ENCODE data around the gene GATA5.

Gene GATA5

DNA sequence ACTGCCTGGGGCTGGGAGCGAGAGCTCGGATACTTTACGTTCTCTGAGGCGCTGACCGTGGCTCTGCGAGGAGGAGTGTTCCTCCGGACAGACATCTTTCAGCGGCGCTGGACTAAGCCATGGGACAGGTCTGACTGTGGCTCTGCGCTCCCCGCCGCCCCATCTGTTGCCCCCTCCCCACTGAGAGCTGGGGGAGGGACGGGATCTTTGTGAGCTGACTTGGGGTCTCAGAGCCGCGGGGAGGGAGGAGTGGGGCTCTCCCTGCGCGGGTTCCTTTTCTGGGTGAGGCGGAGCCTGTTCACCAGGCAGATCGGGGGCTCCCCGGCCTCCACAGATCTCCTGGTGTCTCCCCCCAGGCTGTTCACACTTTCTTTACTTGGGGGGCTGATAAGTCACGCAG is 11.3 kb upstream of the GATA5 start:
- no peak overlapping the region for H3K4me3 ChIP-seq (ENCODE audit: low read length)
- no peak for TF ChIP-seq ZNF274 (IDR thresholded peaks at IDR 0.05; ENCODE audit: low read depth, low read length)

DNA sequence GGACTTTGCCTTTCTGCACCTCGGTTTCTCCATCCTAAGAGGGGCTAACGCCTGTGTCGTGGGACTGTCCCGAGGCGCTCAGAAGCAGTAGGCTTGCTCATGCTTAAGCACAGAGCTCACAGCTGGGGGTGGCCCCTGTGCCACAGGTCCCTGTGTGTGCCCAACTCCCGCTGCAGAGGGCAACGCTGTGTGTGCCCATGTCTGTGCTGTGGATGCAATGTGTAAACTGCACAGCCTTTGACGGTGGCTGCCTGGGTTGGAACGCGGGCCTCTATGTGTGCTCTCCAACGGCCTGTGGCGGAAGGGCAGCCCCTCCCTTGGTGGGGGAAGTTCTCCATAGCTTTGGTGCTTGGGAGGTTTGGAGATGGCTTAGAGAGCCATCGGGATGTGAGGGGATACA is 10.7 kb upstream of the GATA5 start:
- TF ChIP-seq ZNF274 (IDR thresholded peaks at IDR 0.05; ENCODE audit: low read depth, low read length): no peak

DNA sequence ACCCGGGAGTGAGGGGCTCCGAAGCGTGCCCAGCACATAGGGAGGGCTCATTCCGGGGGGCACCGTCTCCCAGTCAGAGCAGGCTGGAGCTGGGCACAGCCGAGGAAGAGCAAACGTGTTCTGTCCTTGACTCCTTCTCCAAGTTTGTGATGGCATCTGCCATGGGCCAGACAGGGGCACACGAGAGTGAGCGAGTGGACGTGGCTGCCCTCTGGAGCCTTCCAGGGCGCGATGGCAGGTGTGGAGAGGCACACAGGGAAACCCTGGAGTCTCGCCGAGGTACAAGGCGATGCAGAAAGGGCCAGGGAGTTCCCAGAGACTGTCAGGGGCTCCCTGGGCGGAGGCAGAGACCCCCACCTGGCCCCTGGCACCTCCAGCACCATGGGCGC is 9.9 kb upstream of the GATA5 start:
- no peak overlapping the region for H3K4me3 ChIP-seq (ENCODE audit: low read length)
- TF ChIP-seq ZNF274 (IDR thresholded peaks at IDR 0.05; ENCODE audit: low read depth, low read length): no peak

More for the DNA sequence above, 10.7 kb upstream of the GATA5 start:
- no peak overlapping the region for H3K4me3 ChIP-seq (ENCODE audit: low read length)

DNA sequence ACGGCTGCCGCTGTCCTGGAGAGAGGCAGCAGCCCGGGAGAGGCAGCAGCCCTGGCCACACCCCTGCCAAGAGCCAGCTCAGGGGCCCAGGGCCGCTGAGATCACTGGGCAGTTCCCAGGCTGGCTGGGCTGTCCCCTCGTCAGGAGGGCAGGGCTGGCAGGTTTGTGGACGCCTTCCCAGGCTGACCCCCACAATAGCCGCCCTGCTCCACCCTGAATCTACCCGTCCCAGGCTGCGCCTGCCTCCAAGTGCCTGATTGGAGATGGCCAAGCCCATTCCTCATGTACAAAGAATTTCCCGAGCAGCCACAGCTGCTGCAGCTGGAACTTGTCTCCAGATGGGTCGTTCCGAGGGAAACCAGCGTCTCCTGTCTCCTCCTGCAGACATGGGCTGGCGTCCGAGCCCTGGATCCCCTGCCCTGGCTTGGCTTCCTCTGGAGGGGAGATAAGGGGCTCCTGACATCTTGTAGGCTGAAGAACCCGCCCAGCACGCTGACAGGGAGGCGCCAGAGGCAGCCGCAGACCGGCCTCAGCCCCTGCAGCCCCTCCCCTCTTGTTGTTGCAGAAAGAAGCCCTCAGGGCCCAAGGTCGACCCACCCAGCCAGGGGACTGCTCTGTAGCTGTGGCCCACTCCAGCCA is 9.4 kb upstream of the GATA5 start:
- no peak for TF ChIP-seq ZNF274 (IDR thresholded peaks at IDR 0.05; ENCODE audit: low read depth, low read length)
- H3K4me3 ChIP-seq (ENCODE audit: low read length): no peak overlapping the region

DNA sequence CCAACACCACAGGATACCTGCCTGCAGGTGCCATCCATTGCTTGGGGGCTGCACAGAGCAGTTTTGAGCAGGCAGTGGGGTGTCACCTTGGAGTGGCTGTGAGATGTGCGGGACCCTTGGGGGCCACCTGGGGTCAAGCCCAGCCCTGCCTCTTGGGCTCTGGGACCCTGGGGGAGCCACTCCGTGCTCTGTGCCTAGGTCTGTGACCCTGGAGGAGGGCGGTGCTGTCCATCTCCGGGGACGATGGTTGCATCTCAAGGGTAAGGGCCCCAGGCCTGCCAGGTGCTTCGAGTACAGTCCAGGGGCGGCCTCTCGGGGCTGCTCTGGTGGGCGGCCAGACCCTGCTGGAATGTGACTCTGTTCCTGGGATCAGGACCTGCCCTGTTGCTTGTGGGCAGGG is 8.7 kb upstream of the GATA5 start:
- no peak for TF ChIP-seq ZNF274 (IDR thresholded peaks at IDR 0.05; ENCODE audit: low read depth, low read length)
- no peak overlapping the region for H3K4me3 ChIP-seq (ENCODE audit: low read length)

DNA sequence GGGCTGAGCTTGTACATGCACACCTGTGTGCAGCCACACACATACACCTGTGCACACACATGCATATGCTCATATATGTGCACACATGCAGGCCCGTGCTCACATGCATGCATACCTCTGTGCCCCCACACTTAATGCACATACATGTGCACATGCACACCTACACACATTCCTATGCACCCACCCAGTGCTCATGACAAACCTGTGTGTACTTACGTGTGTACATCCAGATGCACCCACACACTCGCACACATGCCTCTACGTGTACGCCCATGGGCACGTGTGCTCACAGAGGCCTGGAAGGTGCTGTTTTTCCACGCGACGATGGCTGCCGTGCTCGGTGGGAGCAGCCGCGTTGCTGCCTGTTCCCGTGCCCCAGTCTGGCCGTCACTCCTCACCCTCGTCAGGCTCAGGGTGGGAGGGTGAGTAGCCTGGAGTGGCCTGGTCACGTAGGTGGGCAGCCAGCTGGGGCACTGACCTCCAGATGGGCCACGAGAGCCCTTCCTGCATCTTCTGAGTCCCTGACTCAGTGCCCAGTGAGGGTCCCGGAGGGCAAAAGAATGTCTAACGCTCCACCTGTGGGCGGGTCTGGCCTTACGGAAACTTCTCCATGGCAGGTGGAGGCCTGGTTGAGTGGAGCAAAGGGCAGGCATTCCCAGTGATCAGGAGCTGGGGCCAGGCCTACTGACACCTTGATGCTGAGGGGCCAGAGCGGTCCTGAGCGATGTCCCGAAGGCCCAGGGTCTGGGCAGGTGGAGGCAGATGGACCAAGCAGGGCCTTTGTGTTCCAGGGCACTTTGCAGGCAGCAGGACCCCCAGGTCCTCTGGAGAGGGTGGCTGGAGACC is 8.0 kb upstream of the GATA5 start:
- no peak for TF ChIP-seq ZNF274 (IDR thresholded peaks at IDR 0.05; ENCODE audit: low read depth, low read length)

DNA sequence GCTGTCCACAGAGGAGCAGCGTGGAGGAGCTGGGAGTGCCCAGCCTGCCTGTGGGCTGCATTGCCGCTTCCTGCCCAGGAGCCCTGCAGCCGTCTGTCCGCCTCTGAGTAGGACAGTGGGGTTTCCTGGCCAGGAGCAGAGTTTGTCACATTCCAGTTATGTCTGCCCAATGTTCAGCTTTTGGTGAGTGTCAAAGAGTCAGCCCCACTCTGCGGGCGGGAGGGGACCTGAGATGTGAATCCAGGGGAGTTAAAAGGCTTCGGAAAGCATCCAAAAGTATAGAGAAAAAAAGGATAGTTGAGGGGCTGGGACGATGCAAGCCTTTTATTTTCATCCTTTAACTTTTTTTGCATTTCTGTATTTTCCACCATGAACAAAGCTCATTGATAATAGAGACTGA is 7.2 kb upstream of the GATA5 start:
- TF ChIP-seq ZNF274 (IDR thresholded peaks at IDR 0.05; ENCODE audit: low read depth, low read length): no peak

More for the DNA sequence above, 8.0 kb upstream of the GATA5 start:
- no peak overlapping the region for H3K4me3 ChIP-seq (ENCODE audit: low read length)

DNA sequence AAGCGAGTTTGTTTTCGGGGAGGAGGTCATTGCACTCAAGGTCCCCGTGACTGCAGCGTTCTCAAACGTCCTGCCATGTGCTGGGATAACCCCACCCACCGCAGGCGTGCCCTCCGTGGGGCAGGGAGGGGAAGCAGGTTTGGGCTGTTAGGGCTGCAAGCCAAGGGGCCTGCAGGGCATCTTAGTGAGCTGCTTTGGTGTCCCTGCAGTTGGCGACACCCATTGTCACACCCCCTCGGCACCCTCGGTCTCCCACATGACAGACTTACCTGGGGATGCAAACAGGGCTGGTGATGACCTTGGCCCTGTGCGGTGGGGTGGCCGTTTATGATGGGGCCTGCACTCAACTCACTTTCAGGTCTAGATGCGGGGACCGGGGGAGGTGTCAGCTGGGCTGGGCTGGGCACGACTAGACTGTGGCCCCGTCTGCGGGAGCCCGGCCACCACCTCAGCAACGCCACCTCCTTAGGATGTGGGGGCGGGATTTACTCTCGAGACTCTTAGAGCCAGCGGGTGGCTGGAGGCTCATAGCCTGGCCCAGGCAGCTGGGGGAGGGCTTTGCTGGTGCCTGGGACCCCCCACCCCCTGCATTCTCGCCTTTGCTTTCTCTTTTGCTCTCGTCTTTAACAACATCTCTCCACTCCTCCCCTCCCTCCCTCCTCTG is 6.5 kb upstream of the GATA5 start:
- no peak overlapping the region for H3K4me3 ChIP-seq (ENCODE audit: low read length)
- TF ChIP-seq ZNF274 (IDR thresholded peaks at IDR 0.05; ENCODE audit: low read depth, low read length): no peak

More for the DNA sequence above, 7.2 kb upstream of the GATA5 start:
- no peak overlapping the region for H3K4me3 ChIP-seq (ENCODE audit: low read length)

DNA sequence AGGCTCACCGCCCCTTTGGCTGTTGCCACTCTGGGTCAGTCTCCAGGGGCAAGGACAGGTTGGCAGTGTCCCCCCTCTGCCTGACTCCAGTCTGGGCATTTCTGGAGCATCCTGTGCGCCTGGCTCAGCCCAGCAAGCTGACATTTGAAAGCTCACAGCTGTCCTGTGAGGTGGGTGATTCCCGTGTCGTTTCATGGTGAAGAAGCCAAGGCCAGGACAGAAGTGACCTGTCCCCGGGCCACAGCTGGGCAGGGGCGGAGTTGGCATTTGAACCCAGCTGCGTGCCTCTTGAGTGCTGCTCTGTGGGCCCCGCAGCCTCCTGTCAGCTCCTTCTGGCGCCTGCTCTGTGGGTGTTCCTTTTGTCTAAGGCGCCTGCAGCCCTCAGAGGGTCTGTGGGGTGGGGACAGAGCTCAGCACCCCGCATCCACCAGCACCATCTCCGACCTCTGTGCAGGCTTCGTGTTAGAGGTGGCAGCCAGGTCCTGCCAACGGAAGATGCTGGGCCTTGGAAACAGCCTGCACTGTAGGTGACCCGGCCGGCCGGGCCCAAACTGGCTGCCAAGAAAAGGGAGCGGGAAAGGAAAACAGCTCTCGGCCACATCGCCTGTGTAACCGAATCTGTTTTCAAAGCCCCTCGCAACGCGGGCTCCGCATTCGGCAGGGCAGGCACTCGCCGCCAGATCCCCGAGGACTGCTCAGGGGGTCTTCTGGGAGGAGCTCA is 5.8 kb upstream of the GATA5 start:
- no peak for TF ChIP-seq ZNF274 (IDR thresholded peaks at IDR 0.05; ENCODE audit: low read depth, low read length)
- no peak overlapping the region for H3K4me3 ChIP-seq (ENCODE audit: low read length)

DNA sequence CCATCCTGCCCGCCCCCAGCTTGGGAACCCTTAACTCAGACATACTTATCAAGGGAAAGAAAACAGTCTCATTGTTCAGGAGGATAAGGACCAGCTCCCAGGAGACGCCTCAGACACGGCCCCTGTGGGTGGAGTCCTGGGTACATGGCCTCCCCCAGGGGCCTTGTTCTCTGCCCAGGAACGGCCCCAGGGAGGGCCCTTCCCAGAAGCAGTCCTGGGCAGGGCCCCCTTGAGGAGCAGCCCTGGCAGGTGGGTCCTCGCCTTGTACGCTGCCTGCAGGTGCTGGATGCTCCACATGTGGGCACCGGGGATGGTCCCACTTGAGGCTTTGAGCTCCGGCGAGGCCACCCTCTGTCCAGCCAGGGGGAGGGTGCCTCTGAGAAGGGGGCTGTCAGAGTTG is 4.5 kb upstream of the GATA5 start:
- H3K4me3 ChIP-seq (ENCODE audit: low read length): no peak overlapping the region
- TF ChIP-seq ZNF274 (IDR thresholded peaks at IDR 0.05; ENCODE audit: low read depth, low read length): no peak

DNA sequence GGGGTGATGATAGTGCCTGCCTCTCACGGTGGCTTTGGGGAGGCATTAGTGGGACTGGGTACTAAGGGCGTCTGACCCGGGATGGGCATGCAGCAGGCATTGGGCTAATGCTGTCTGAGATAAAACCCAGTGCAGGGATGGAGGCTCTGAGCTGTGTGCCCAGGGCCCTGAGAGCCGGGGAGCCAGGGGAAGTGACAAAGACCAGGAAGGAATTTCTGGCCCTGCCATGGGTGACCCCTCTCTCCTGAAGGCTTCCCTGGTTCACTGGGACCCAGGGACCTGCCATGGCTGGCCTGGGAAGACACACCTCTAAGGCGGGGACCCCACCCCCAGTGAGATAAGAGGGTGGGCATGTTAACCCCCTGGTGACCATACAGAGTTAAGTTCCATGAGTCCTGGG is 3.9 kb upstream of the GATA5 start:
- TF ChIP-seq ZNF274 (IDR thresholded peaks at IDR 0.05; ENCODE audit: low read depth, low read length): no peak
- no peak overlapping the region for H3K4me3 ChIP-seq (ENCODE audit: low read length)

DNA sequence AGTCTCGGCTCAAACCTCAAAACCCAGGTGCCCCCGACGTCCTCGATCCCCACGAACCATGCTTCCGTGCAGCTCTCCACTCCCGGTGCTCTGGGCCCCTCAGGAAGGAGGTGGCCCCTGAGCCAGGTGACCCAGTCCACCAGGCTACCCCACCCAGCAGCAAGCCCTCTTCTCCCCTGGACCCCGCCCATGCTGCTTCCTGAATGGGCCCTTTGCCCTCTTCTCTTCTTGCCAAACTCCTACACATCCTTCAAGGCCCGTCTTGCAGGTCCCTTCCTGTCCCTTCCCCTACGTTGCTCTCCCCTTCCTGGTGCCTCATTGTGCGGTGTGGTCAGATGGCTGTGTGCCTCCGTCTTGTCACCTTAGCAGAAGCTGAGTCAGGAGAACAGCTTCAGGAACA is 3.4 kb upstream of the GATA5 start:
- TF ChIP-seq ZNF274 (IDR thresholded peaks at IDR 0.05; ENCODE audit: low read depth, low read length): no peak
- H3K4me3 ChIP-seq (ENCODE audit: low read length): no peak overlapping the region

DNA sequence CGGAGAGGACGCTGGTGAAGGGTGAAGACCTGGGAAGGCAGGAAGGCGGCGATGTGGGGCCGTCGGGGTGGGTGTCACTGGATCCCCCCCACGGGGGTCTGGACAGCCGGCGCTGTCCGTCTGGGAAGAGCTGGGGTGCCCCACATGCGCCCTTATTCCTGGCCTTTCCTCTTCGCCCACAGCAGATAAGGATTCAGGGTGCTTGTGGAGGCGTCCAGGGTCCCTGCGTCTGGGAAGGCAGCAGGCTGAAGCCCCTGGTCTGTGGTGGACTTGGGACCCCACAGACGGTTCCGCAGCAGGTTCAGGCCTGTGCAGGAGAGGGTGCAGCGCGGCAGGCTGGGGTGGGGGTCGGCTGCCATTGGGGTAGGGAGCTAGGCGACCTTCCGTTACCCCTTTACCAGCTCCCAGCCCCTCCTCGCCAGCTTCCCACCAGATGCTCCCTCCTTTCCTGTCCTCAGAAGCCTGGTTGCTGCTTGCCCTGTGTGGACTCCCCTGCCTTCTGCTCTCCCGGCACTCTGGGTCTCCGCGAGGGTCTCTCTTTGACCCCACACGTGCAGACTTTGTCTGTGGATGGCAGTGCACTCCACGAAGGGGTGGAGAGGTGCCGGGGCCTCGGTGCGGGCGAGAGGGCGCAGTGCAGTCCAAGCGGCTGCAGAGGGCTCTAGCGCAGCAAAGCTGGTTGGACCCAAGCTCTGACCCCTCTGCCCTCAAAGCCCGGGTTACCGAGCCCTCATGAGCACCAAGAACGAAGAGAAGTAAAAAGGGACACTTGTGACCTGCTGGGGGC is 2.1 kb upstream of the GATA5 start:
- TF ChIP-seq ZNF274 (IDR thresholded peaks at IDR 0.05; ENCODE audit: low read depth, low read length): no peak
- H3K4me3 ChIP-seq (ENCODE audit: low read length): no peak overlapping the region
